Measurements from ENCODE around the gene PRDM5.

- TF ChIP-seq, protein P1, sequence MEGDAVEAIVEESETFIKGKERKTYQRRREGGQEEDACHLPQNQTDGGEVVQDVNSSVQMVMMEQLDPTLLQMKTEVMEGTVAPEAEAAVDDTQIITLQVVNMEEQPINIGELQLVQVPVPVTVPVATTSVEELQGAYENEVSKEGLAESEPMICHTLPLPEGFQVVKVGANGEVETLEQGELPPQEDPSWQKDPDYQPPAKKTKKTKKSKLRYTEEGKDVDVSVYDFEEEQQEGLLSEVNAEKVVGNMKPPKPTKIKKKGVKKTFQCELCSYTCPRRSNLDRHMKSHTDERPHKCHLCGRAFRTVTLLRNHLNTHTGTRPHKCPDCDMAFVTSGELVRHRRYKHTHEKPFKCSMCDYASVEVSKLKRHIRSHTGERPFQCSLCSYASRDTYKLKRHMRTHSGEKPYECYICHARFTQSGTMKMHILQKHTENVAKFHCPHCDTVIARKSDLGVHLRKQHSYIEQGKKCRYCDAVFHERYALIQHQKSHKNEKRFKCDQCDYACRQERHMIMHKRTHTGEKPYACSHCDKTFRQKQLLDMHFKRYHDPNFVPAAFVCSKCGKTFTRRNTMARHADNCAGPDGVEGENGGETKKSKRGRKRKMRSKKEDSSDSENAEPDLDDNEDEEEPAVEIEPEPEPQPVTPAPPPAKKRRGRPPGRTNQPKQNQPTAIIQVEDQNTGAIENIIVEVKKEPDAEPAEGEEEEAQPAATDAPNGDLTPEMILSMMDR (IDR thresholded peaks at IDR 0.05; ENCODE audit: extremely low read depth in 1 of 2, insufficient read depth in 1 of 2, low read depth in 1 of 2, low read length in 2 of 2): no peak
- TF ChIP-seq POLR2A (IDR thresholded peaks at IDR 0.05; ENCODE audit: low read depth, low read length) (no peak), POLR2AphosphoS5 (IDR thresholded peaks at IDR 0.05; ENCODE audit: insufficient read depth, low read depth, low read length) (no peak)
These were observed 41.2 kb downstream of the PRDM5 start for GRCh38 chr4:120881351-120881750.

Measured in endothelial cell of umbilical vein (primary cell).